ENCODE measurements around the gene TANGO2. TPM values are rescaled to one million over a fixed set of nuclear protein-coding genes. Genes with fewer than 3 reads are reported as not detected.
A peak's percentile ranks its signal among the peaks of the same experiment; 100 is the strongest.

The TANGO2 gene
- total and polyA plus RNA-seq, 10 of the 15 experiments (the other 5 are each of a cell fraction or from before 2014, with no cell fraction given): 4.0 to 24.8 (median 20.9) TPM

DNA sequence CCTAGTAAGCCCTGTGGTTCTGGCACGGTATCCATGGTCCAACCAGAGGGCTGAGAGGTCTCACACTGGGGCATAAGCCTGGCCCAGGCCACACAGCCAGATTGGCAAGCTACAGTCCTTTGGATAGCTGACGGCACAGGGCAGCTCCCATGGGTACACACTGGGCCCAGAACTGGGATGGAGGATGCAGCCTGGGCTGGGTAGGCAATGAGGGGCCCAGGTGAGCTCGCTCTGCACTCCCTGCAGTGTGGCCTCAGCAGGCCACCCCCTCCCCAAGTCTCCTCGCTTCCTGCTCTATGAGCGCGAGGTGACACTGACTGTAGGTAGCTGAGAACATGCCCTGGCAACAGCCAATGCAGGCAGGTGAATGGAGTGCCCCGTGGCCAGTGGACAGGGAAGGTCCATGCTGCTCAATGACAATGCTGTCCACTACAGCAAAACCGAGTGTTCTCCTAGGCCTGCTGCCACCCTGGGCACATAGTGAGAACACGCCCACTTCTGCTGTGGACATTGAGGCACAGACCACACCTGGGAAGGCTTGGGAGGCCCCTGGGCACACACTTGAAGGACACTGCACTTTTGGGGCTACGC is 8.1 kb upstream of the TANGO2 start:
- ChIA-PET POLR2A (no interaction called here), RAD21 (ENCODE audit: unreplicated experiment) (interaction anchor here (0.6 to 0.9 kb wide), 3 partner anchors 26 to 70 kb away, joined by 3 read pairs; no protein-coding TSS in a partner anchor), CTCF (interaction anchor here (0.8 to 1.7 kb wide), 7 partner anchors 10 to 282 kb away, joined by 3 to 5 read pairs (median 4); no protein-coding TSS in a partner anchor), SMC1A (ENCODE audit: uncharacterized antibody, unreplicated experiment) (no interaction called here)
- no peaks in the 10 kb centered on the region for H3K79me2 ChIP-seq (ENCODE audit: control insufficient read depth, insufficient read depth, low read length)
- no peaks in the 10 kb centered on the region for H3K36me3 ChIP-seq (ENCODE audit: control insufficient read depth in 2 of 2, insufficient read depth in 2 of 2, low read length in 1 of 2)
- peaks cover 8 to 9% of the 10 kb centered on the region in 2 experiments; a peak in 3 of 4 replicates for H3K27me3 ChIP-seq (replicated peaks in 1 of 2; ENCODE audit: control insufficient read depth in 2 of 2, insufficient read depth in 2 of 2, low read length in 1 of 2)
- FAIRE-seq (no peak), ATAC-seq (no peak), DNase-seq (ENCODE audit: low read depth, low spot score) (no peak)
- H4K20me1 ChIP-seq (ENCODE audit: control insufficient read depth, insufficient read depth): no peaks in the 10 kb centered on the region
- intact Hi-C loops (cut with micrococcal nuclease; ENCODE audit: unreplicated experiment) (loop anchor here (5.0 kb wide), 1 partner anchor 41 kb away; no protein-coding TSS in a partner anchor), in situ Hi-C loops (cut with MboI) (no loop called here)
- no peaks in the 10 kb centered on the region for H3K4me1 ChIP-seq (ENCODE audit: control insufficient read depth, insufficient read depth, low read length)
- H2AFZ ChIP-seq (ENCODE audit: control insufficient read depth, low read depth, low read length): no peak overlapping the region
- no TSS peak for BruUV-seq (replicated peaks)
- H3K4me2 ChIP-seq (ENCODE audit: control insufficient read depth, insufficient read depth): no peak overlapping the region
- H3K9me3 ChIP-seq (replicated peaks; ENCODE audit: control insufficient read depth, insufficient read depth, low read length): no peaks in the 10 kb centered on the region
- TF ChIP-seq BMI1 (IDR thresholded peaks at IDR 0.05; ENCODE audit: borderline replicate concordance): no peak
- 50% methylated on average over 10 of the region's 10 CpGs for WGBS (ENCODE audit: insufficient coverage, insufficient replicate concordance, low lambda C conversion rate, missing lambda C conversion rate)
- no peak overlapping the region for H3K4me3 ChIP-seq
- no peak overlapping the region for H3K27ac ChIP-seq (ENCODE audit: control insufficient read depth, insufficient read depth)
- no peak overlapping the region for H3K9ac ChIP-seq (ENCODE audit: control insufficient read depth, insufficient read depth, low read length)

DNA sequence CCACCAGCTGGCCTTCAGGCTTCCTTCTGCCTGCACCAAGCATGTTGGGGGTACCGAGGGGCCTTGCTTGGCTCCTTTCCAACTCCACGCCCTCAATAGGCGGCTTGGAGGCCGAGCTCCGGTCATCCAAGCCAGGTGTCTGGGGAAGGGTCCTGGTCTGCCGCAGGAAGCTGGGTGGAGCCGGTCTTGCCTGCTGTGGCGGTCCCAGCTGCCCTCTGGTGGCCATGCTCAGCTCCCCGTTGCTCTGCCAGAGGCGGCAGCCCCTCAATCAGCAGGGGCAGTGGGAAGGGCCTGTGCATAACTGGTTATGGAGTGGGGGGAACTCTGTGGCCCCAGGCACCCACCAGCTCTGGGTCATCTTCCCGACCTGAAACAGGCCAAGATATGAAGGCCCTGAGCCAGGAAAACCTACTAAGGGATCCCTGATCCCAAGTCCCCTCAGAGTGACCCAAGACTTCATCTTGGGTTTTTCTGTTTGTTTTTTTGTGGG is 7.5 kb upstream of the TANGO2 start:
- in situ Hi-C loops (cut with MboI) (no loop called here), intact Hi-C loops (cut with micrococcal nuclease; ENCODE audit: unreplicated experiment) (loop anchor here (5.0 kb wide), 1 partner anchor 41 kb away; no protein-coding TSS in a partner anchor)
- POLR2A ChIA-PET: no interaction called here
- Histone ChIP-seq H3K9ac (ENCODE audit: control insufficient read depth, insufficient read depth, low read length) (no peak overlapping the region), H3K4me2 (ENCODE audit: control insufficient read depth, insufficient read depth) (no peak overlapping the region), H3K4me1 (ENCODE audit: control insufficient read depth, insufficient read depth, low read length) (no peaks in the 10 kb centered on the region), H3K79me2 (ENCODE audit: control insufficient read depth, insufficient read depth, low read length) (no peaks in the 10 kb centered on the region), H2AFZ (ENCODE audit: control insufficient read depth, low read depth, low read length) (no peak overlapping the region), H3K9me3 (replicated peaks; ENCODE audit: control insufficient read depth, insufficient read depth, low read length) (no peaks in the 10 kb centered on the region), H3K27me3 (replicated peaks in 1 of 2; ENCODE audit: control insufficient read depth in 2 of 2, insufficient read depth in 2 of 2, low read length in 1 of 2) (peaks cover 8 to 12% of the 10 kb centered on the region in 2 experiments; a peak in 3 of 4 replicates), H3K27ac (ENCODE audit: control insufficient read depth, insufficient read depth) (no peak overlapping the region), H4K20me1 (ENCODE audit: control insufficient read depth, insufficient read depth) (no peaks in the 10 kb centered on the region), H3K4me3 (no peak overlapping the region), H3K36me3 (ENCODE audit: control insufficient read depth in 2 of 2, insufficient read depth in 2 of 2, low read length in 1 of 2) (no peaks in the 10 kb centered on the region)
- SMC1A ChIA-PET (ENCODE audit: uncharacterized antibody, unreplicated experiment): no interaction called here
- no peak for TF ChIP-seq ASH2L (IDR thresholded peaks at IDR 0.05; ENCODE audit: borderline replicate concordance, low read depth)
- TF ChIP-seq NRF1 (conservative IDR thresholded peaks at IDR 0.05; ENCODE audit: low read depth, low read length): no peak
- no peak for TF ChIP-seq GABPA (IDR thresholded peaks at IDR 0.05; ENCODE audit: low read depth)
- no peak for TF ChIP-seq PAX5 (IDR thresholded peaks at IDR 0.05; ENCODE audit: borderline replicate concordance, low read depth, low read length)
- TF ChIP-seq, protein P1, sequence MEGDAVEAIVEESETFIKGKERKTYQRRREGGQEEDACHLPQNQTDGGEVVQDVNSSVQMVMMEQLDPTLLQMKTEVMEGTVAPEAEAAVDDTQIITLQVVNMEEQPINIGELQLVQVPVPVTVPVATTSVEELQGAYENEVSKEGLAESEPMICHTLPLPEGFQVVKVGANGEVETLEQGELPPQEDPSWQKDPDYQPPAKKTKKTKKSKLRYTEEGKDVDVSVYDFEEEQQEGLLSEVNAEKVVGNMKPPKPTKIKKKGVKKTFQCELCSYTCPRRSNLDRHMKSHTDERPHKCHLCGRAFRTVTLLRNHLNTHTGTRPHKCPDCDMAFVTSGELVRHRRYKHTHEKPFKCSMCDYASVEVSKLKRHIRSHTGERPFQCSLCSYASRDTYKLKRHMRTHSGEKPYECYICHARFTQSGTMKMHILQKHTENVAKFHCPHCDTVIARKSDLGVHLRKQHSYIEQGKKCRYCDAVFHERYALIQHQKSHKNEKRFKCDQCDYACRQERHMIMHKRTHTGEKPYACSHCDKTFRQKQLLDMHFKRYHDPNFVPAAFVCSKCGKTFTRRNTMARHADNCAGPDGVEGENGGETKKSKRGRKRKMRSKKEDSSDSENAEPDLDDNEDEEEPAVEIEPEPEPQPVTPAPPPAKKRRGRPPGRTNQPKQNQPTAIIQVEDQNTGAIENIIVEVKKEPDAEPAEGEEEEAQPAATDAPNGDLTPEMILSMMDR (IDR thresholded peaks at IDR 0.05 in 2 of 3, conservative IDR thresholded peaks at IDR 0.05 in 1 of 3; ENCODE audit: control insufficient read depth in 2 of 3, extremely low read depth in 1 of 3, insufficient read depth in 1 of 3, low read depth in 3 of 3, low read length in 3 of 3): peak; percentile 52 to 66 (median 57)
- no peak for TF ChIP-seq STAT1 (conservative IDR thresholded peaks at IDR 0.05)
- TF ChIP-seq, protein P2, sequence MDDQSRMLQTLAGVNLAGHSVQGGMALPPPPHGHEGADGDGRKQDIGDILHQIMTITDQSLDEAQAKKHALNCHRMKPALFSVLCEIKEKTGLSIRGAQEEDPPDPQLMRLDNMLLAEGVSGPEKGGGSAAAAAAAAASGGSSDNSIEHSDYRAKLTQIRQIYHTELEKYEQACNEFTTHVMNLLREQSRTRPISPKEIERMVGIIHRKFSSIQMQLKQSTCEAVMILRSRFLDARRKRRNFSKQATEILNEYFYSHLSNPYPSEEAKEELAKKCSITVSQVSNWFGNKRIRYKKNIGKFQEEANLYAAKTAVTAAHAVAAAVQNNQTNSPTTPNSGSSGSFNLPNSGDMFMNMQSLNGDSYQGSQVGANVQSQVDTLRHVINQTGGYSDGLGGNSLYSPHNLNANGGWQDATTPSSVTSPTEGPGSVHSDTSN (IDR thresholded peaks at IDR 0.05; ENCODE audit: insufficient replicate concordance, low read depth, low read length): no peak
- TF ChIP-seq SMAD5 (IDR thresholded peaks at IDR 0.05; ENCODE audit: low read depth): no peak
- peak; percentile 49 for TF ChIP-seq RAD21 (IDR thresholded peaks at IDR 0.05; ENCODE audit: insufficient read depth, low read depth, low read length)
- TF ChIP-seq POLR2A (IDR thresholded peaks at IDR 0.05; ENCODE audit: low read depth, low read length): no peak
- TF ChIP-seq SPI1 (IDR thresholded peaks at IDR 0.05; ENCODE audit: borderline replicate concordance, insufficient read depth, low read depth, low read length): no peak
- TF ChIP-seq SMC3 (IDR thresholded peaks at IDR 0.05; ENCODE audit: borderline replicate concordance, low read length): peak; percentile 45; the same call in 1 of the 2 replicates
- no peak for TF ChIP-seq BMI1 (IDR thresholded peaks at IDR 0.05; ENCODE audit: borderline replicate concordance)
- ATAC-seq: peak; percentile 51
- no peak for DNase-seq (ENCODE audit: low read depth, low spot score)
- 7% methylated on average over 11 of the region's 11 CpGs for WGBS (ENCODE audit: insufficient coverage, insufficient replicate concordance, low lambda C conversion rate, missing lambda C conversion rate)
- RAD21 ChIA-PET (ENCODE audit: unreplicated experiment): interaction anchor here (0.5 to 0.9 kb wide), 3 partner anchors 27 to 90 kb away, joined by 3 read pairs; no protein-coding TSS in a partner anchor
- CTCF ChIA-PET: interaction anchor here (0.8 to 1.7 kb wide), 8 partner anchors 9 to 283 kb away, joined by 3 to 5 read pairs (median 4); no protein-coding TSS in a partner anchor
- no peak for FAIRE-seq
- no TSS peak for BruUV-seq (replicated peaks)
